ENCODE measurements around the gene YBX1.
"Not testable (repeated sequence)": the region's sequence is repeated elsewhere in the genome, so short reads cannot be mapped to it uniquely, and the experiment has no call there.

The YBX1 gene

GRCh38 chr1:42703888-42704464 lies 21.8 kb downstream of the YBX1 start:
- H3K36me3 ChIP-seq (ENCODE audit: control insufficient read depth in 2 of 2, insufficient read depth in 1 of 2, low read length in 2 of 2): peaks cover 67 to 97% of the 10 kb centered on the region in 2 experiments
- no peak for TF ChIP-seq ZNF133 (tag by site-specific recombination; IDR thresholded peaks at IDR 0.05)
- TF ChIP-seq ZNF654 (tag by site-specific recombination; IDR thresholded peaks at IDR 0.05; ENCODE audit: low read depth): no peak
- TF ChIP-seq ZNF488 (tag by site-specific recombination; IDR thresholded peaks at IDR 0.05): no peak
- TF ChIP-seq MEIS1 (CRISPR knock-in tag; IDR thresholded peaks at IDR 0.05; ENCODE audit: borderline replicate concordance): no peak
- TF ChIP-seq SCRT1 (tag by site-specific recombination; IDR thresholded peaks at IDR 0.05; ENCODE audit: borderline replicate concordance): no peak
- TF ChIP-seq ZNF354C (tag by site-specific recombination; IDR thresholded peaks at IDR 0.05; ENCODE audit: borderline replicate concordance, low read depth): no peak
- no peak for TF ChIP-seq ZNF335 (tag by site-specific recombination; conservative IDR thresholded peaks at IDR 0.05)
- TF ChIP-seq ZNF768 (tag by site-specific recombination; IDR thresholded peaks at IDR 0.05): no peak
- TF ChIP-seq ZNF426 (tag by site-specific recombination; IDR thresholded peaks at IDR 0.05): no peak
- no peak for TF ChIP-seq GLIS2 (tag by site-specific recombination; IDR thresholded peaks at IDR 0.05)
- no peak for TF ChIP-seq ZBTB44 (tag by site-specific recombination; IDR thresholded peaks at IDR 0.05)
- TF ChIP-seq HIC1 (tag by site-specific recombination; IDR thresholded peaks at IDR 0.05): no peak
- TF ChIP-seq ZNF394 (tag by site-specific recombination; IDR thresholded peaks at IDR 0.05; ENCODE audit: borderline replicate concordance): no peak
- no peak for TF ChIP-seq ELK4 (IDR thresholded peaks at IDR 0.05; ENCODE audit: borderline replicate concordance, low read depth, low read length)
- no peak for TF ChIP-seq ZNF416 (tag by site-specific recombination; IDR thresholded peaks at IDR 0.05)
- no peak for TF ChIP-seq SCRT2 (tag by site-specific recombination; IDR thresholded peaks at IDR 0.05)
- TF ChIP-seq ZNF350 (tag by site-specific recombination; IDR thresholded peaks at IDR 0.05): no peak
- TF ChIP-seq ZNF18 (tag by site-specific recombination; IDR thresholded peaks at IDR 0.05): no peak
- no peak overlapping the region for H3K27ac ChIP-seq (ENCODE audit: extremely low read depth, low read depth, low read length)
- no peak overlapping the region for H3K4me3 ChIP-seq (ENCODE audit: low read depth, low read length)
- CTCF ChIA-PET: no interaction called here
- POLR2A ChIA-PET: no interaction called here
- no peaks in the 10 kb centered on the region for H3K4me1 ChIP-seq (ENCODE audit: control insufficient read depth, insufficient read depth, low read length)
- no peaks in the 10 kb centered on the region for H3K9me3 ChIP-seq (ENCODE audit: control insufficient read depth, insufficient read depth, low read depth, low read length)

- CTCF ChIA-PET; H3K4me3 ChIP-seq (ENCODE audit: low read depth, low read length); POLR2A ChIA-PET; H3K27ac ChIP-seq (ENCODE audit: extremely low read depth, low read depth, low read length); H3K4me1 ChIP-seq (ENCODE audit: control insufficient read depth, insufficient read depth, low read length); H3K9me3 ChIP-seq (ENCODE audit: control insufficient read depth, insufficient read depth, low read depth, low read length): not testable (repeated sequence)
- H3K36me3 ChIP-seq (ENCODE audit: control insufficient read depth in 2 of 2, insufficient read depth in 1 of 2, low read length in 2 of 2): peaks cover 29 to 79% of the 10 kb centered on the region in 2 experiments; a peak in 2 of 3 replicates
Observed at GRCh38 chr1:42712808-42713207, 30.6 kb downstream of the YBX1 start.

Measured in HEK293 (cell line).